GM23338 (cell line): Measurements from ENCODE around the gene PDP2. TPM values are rescaled to one million over a fixed set of nuclear protein-coding genes. Genes with fewer than 3 reads are reported as not detected.

ENCODE experiments used
- ATAC-seq: fragments of 200-7000 bp; cut with Tn5 transposase; 3 replicates; pipeline ENCODE4 v1.9.1; 2020
- DNase-seq: peaks from one replicate; pipeline ENCODE4 v3.0.0-alpha.2; 2015; ENCODE audit warnings: low spot score
- H2AFZ ChIP-seq: fragments of 200-600 bp; sonication (generic); 2 replicates; pipeline ENCODE4 v1.8.0; 2016; ENCODE audit warnings: antibody characterized with exemption, mild to moderate bottlenecking, moderate library complexity
- H3F3A ChIP-seq: fragments of 200-600 bp; sonication (generic); replicated peaks from 2 replicates; pipeline ENCODE4 v1.8.0; 2017; ENCODE audit warnings: antibody characterized with exemption, mixed run types, low read depth
- H3K27ac ChIP-seq: fragments of 200-600 bp; sonication (generic); 2 replicates; pipeline ENCODE4 v1.6.1; 2016; ENCODE audit warnings: low read depth
- H3K27me3 ChIP-seq: fragments of 200-600 bp; sonication (generic); 2 replicates; pipeline ENCODE4 v1.8.0; 2016; ENCODE audit warnings: mild to moderate bottlenecking, mixed run types, moderate library complexity; ENCODE audit not compliant: insufficient read depth
- H3K36me3 ChIP-seq: fragments of 200-600 bp; sonication (generic); 2 replicates; pipeline ENCODE4 v1.8.0; 2016; ENCODE audit warnings: mild to moderate bottlenecking; ENCODE audit not compliant: insufficient read depth
- H3K4me1 ChIP-seq: fragments of 200-600 bp; sonication (generic); 2 replicates; pipeline ENCODE4 v1.8.0; 2016; ENCODE audit warnings: mild to moderate bottlenecking, moderate library complexity; ENCODE audit not compliant: insufficient read depth
- H3K4me2 ChIP-seq: fragments of 200-600 bp; sonication (generic); 2 replicates; pipeline ENCODE4 v1.7.1; 2017; ENCODE audit warnings: mixed run types
- H3K4me3 ChIP-seq: fragments of 200-600 bp; sonication (generic); 2 replicates; pipeline ENCODE4 v1.6.1; 2016; ENCODE audit warnings: mixed run types
- H3K79me2 ChIP-seq: fragments of 200-600 bp; sonication (generic); replicated peaks from 2 replicates; pipeline ENCODE4 v1.8.0; 2017; ENCODE audit warnings: mild to moderate bottlenecking; ENCODE audit not compliant: insufficient read depth
- H3K9me2 ChIP-seq: fragments of 200-600 bp; sonication (generic); 2 replicates; pipeline ENCODE4 v1.8.0; 2017; ENCODE audit not compliant: insufficient read depth
- H4K20me1 ChIP-seq: fragments of 200-600 bp; sonication (generic); replicated peaks from 2 replicates; pipeline ENCODE4 v1.8.0; 2017; ENCODE audit warnings: mild to moderate bottlenecking; ENCODE audit not compliant: insufficient read depth
- H3K27ac Mint-ChIP-seq: 2 replicates; pipeline ENCODE4 v1.8.0; 2020; ENCODE audit warnings: inconsistent platforms, mild to moderate bottlenecking, moderate library complexity, mixed read lengths
- H3K27me3 Mint-ChIP-seq: 3 replicates; pipeline ENCODE4 v1.8.0; 2022; ENCODE audit warnings: low read depth, mild to moderate bottlenecking, moderate library complexity, mixed read lengths, inconsistent platforms; ENCODE audit not compliant: insufficient read depth, poor library complexity
- H3K36me3 Mint-ChIP-seq: 3 replicates; pipeline ENCODE4 v1.8.0; 2021; ENCODE audit warnings: low read depth, mild to moderate bottlenecking, inconsistent platforms, moderate library complexity, mixed read lengths
- H3K4me1 Mint-ChIP-seq: 3 replicates; pipeline ENCODE4 v1.8.0; 2020; ENCODE audit warnings: mild to moderate bottlenecking, inconsistent platforms, mixed read lengths
- H3K4me3 Mint-ChIP-seq: 3 replicates; pipeline ENCODE4 v1.8.0; 2021; ENCODE audit warnings: moderate library complexity, mild to moderate bottlenecking, inconsistent platforms, mixed read lengths
- H3K9me3 Mint-ChIP-seq: 3 replicates; pipeline ENCODE4 v1.8.0; 2020; ENCODE audit warnings: moderate library complexity, mild to moderate bottlenecking, inconsistent platforms, mixed read lengths
- CREB1 ChIP-seq: fragments of 250-450 bp; sonication (Bioruptor Pico); IDR thresholded peaks from 2 replicates; pipeline ENCODE4 v1.5.0; 2020; ENCODE audit warnings: low read depth, mild to moderate bottlenecking, moderate library complexity
- CTCF ChIP-seq, 2 experiments: fragments of 200-600 bp in 1 of 2; sonication (generic) in 1 of 2; conservative IDR thresholded peaks; 2 replicates each; pipeline versions ENCODE4 v1.5.1 to v1.6.1; 2016 to 2017; ENCODE audit warnings: antibody characterized with exemption in 2 of 2, low read depth in 2 of 2, mild to moderate bottlenecking in 2 of 2, moderate library complexity in 1 of 2
- EZH2 ChIP-seq: fragments of 200-600 bp; sonication (generic); IDR thresholded peaks from one replicate; pipeline ENCODE4 v1.8.0; 2017; ENCODE audit warnings: antibody characterized with exemption, mild to moderate bottlenecking, low read depth; ENCODE audit not compliant: unreplicated experiment
- EZH2phosphoT487 ChIP-seq: fragments of 200-600 bp; sonication (generic); IDR thresholded peaks from one replicate; pipeline ENCODE4 v1.8.1; 2018; ENCODE audit warnings: antibody characterized with exemption; ENCODE audit not compliant: unreplicated experiment
- JUNB ChIP-seq: IDR thresholded peaks from one replicate; pipeline ENCODE4 v1.6.1; 2016; ENCODE audit warnings: antibody characterized with exemption; ENCODE audit not compliant: unreplicated experiment
- NANOG ChIP-seq: IDR thresholded peaks from 2 replicates; pipeline ENCODE4 v1.6.1; 2016; ENCODE audit warnings: antibody characterized with exemption, borderline replicate concordance
- POLR2AphosphoS5 ChIP-seq: IDR thresholded peaks from 2 replicates; pipeline ENCODE4 v1.6.1; 2016; ENCODE audit warnings: antibody characterized with exemption, low read depth
- STAT1 ChIP-seq: IDR thresholded peaks from one replicate; pipeline ENCODE4 v1.6.1; 2016; ENCODE audit warnings: antibody characterized with exemption; ENCODE audit not compliant: unreplicated experiment
- ZNF114 ChIP-seq: fragments of 250-450 bp; sonication (Bioruptor Pico); IDR thresholded peaks from 2 replicates; pipeline ENCODE4 v1.5.0; 2020; ENCODE audit warnings: mild to moderate bottlenecking, moderate library complexity
- ZNF331 ChIP-seq: fragments of 250-450 bp; sonication (Bioruptor Pico); IDR thresholded peaks from 2 replicates; pipeline ENCODE4 v1.5.0; 2020; ENCODE audit warnings: low read depth, mild to moderate bottlenecking, moderate library complexity
- polyA plus RNA-seq: library from polyadenylated mRNA; unstranded; fragments of >200 nt; fragmentation: Nextera tagmentation; extraction: Ambion mirVana; gene quantifications from 2 replicates; pipeline ENCODE4 v1.2.1, GENCODE V29; 2016
- total RNA-seq: library from RNA; depleted of rRNA; stranded (reverse); fragments of >200 nt; shearing (Covaris generic); gene quantifications from 2 replicates; pipeline ENCODE4 v1.2.3, GENCODE V29; 2014
- TF ChIP-seq, protein P1 (sequence below): fragments of 250-450 bp; sonication (Bioruptor Pico); IDR thresholded peaks from 2 replicates; pipeline ENCODE4 v1.5.0; 2020; ENCODE audit warnings: mild to moderate bottlenecking, moderate library complexity
- TF ChIP-seq, protein P2 (sequence below): IDR thresholded peaks from one replicate; pipeline ENCODE4 v1.6.1; 2018; ENCODE audit warnings: antibody characterized with exemption; ENCODE audit not compliant: unreplicated experiment
- TF ChIP-seq, protein P3 (sequence below): IDR thresholded peaks from 2 replicates; pipeline ENCODE4 v1.6.1; 2016; ENCODE audit warnings: antibody characterized with exemption

PDP2 gene
- total and polyA plus RNA-seq, 2 experiments from 2014 or later = 9.0 to 23.2 TPM

DNA sequence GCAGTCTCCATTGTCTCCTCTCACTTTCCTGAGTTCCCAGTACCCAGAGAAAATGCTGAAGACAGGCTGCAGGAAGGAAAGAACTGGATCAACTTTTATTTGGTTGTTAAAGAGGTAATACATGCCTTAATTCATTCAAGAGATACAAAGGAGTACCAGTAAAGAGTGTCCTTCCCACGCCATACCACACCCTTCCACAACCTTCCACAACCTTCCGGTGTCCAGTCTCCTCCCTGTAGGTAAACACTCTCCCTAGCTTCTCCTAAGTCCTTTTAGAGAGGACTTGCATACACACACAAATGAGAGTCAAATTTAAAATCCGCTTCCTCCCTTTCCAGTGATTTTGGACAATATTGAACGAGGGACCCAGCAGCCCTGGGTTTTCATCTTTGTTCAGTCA, 38.9 kb upstream of the PDP2 start:
- Histone ChIP-seq H2AFZ (no peak overlapping the region), H3K36me3 (no peaks in the 10 kb centered on the region), H3K4me2 (no peak overlapping the region), H3K79me2 (no peaks in the 10 kb centered on the region), H4K20me1 (no peaks in the 10 kb centered on the region), H3K27ac (no peak overlapping the region), H3F3A (0 out of 2 replicates have a peak, but pooled peaks cover 6% of the 10 kb centered on the region), H3K4me3 (no peak overlapping the region), H3K4me1 (no peaks in the 10 kb centered on the region; the same call in 1 of the 2 replicates), H3K9me2 (no peaks in the 10 kb centered on the region; the same call in 1 of the 2 replicates), H3K27me3 (peaks cover 42% of the 10 kb centered on the region)
- Mint-ChIP-seq H3K27ac (no peak overlapping the region), H3K9me3 (no peaks in the 10 kb centered on the region; the same call in 2 of the 3 replicates), H3K4me3 (no peak overlapping the region), H3K27me3 (peaks cover 36% of the 10 kb centered on the region), H3K36me3 (no peaks in the 10 kb centered on the region), H3K4me1 (peaks cover 15% of the 10 kb centered on the region)
- TF ChIP-seq, protein P1, sequence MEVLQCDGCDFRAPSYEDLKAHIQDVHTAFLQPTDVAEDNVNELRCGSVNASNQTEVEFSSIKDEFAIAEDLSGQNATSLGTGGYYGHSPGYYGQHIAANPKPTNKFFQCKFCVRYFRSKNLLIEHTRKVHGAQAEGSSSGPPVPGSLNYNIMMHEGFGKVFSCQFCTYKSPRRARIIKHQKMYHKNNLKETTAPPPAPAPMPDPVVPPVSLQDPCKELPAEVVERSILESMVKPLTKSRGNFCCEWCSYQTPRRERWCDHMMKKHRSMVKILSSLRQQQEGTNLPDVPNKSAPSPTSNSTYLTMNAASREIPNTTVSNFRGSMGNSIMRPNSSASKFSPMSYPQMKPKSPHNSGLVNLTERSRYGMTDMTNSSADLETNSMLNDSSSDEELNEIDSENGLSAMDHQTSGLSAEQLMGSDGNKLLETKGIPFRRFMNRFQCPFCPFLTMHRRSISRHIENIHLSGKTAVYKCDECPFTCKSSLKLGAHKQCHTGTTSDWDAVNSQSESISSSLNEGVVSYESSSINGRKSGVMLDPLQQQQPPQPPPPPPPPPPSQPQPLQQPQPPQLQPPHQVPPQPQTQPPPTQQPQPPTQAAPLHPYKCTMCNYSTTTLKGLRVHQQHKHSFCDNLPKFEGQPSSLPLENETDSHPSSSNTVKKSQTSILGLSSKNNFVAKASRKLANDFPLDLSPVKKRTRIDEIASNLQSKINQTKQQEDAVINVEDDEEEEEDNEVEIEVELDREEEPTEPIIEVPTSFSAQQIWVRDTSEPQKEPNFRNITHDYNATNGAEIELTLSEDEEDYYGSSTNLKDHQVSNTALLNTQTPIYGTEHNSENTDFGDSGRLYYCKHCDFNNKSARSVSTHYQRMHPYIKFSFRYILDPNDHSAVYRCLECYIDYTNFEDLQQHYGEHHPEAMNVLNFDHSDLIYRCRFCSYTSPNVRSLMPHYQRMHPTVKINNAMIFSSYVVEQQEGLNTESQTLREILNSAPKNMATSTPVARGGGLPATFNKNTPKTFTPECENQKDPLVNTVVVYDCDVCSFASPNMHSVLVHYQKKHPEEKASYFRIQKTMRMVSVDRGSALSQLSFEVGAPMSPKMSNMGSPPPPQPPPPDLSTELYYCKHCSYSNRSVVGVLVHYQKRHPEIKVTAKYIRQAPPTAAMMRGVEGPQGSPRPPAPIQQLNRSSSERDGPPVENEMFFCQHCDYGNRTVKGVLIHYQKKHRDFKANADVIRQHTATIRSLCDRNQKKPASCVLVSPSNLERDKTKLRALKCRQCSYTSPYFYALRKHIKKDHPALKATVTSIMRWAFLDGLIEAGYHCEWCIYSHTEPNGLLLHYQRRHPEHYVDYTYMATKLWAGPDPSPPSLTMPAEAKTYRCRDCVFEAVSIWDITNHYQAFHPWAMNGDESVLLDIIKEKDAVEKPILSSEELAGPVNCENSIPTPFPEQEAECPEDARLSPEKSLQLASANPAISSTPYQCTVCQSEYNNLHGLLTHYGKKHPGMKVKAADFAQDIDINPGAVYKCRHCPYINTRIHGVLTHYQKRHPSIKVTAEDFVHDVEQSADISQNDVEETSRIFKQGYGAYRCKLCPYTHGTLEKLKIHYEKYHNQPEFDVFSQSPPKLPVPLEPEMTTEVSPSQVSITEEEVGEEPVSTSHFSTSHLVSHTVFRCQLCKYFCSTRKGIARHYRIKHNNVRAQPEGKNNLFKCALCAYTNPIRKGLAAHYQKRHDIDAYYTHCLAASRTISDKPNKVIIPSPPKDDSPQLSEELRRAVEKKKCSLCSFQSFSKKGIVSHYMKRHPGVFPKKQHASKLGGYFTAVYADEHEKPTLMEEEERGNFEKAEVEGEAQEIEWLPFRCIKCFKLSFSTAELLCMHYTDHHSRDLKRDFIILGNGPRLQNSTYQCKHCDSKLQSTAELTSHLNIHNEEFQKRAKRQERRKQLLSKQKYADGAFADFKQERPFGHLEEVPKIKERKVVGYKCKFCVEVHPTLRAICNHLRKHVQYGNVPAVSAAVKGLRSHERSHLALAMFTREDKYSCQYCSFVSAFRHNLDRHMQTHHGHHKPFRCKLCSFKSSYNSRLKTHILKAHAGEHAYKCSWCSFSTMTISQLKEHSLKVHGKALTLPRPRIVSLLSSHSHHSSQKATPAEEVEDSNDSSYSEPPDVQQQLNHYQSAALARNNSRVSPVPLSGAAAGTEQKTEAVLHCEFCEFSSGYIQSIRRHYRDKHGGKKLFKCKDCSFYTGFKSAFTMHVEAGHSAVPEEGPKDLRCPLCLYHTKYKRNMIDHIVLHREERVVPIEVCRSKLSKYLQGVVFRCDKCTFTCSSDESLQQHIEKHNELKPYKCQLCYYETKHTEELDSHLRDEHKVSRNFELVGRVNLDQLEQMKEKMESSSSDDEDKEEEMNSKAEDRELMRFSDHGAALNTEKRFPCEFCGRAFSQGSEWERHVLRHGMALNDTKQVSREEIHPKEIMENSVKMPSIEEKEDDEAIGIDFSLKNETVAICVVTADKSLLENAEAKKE (CRISPR knock-in tag) = no peak
- TF ChIP-seq CREB1 (CRISPR knock-in tag) = no peak
- TF ChIP-seq, protein P2, sequence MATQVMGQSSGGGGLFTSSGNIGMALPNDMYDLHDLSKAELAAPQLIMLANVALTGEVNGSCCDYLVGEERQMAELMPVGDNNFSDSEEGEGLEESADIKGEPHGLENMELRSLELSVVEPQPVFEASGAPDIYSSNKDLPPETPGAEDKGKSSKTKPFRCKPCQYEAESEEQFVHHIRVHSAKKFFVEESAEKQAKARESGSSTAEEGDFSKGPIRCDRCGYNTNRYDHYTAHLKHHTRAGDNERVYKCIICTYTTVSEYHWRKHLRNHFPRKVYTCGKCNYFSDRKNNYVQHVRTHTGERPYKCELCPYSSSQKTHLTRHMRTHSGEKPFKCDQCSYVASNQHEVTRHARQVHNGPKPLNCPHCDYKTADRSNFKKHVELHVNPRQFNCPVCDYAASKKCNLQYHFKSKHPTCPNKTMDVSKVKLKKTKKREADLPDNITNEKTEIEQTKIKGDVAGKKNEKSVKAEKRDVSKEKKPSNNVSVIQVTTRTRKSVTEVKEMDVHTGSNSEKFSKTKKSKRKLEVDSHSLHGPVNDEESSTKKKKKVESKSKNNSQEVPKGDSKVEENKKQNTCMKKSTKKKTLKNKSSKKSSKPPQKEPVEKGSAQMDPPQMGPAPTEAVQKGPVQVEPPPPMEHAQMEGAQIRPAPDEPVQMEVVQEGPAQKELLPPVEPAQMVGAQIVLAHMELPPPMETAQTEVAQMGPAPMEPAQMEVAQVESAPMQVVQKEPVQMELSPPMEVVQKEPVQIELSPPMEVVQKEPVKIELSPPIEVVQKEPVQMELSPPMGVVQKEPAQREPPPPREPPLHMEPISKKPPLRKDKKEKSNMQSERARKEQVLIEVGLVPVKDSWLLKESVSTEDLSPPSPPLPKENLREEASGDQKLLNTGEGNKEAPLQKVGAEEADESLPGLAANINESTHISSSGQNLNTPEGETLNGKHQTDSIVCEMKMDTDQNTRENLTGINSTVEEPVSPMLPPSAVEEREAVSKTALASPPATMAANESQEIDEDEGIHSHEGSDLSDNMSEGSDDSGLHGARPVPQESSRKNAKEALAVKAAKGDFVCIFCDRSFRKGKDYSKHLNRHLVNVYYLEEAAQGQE = no peak
- no peak for TF ChIP-seq CTCF (conservative IDR thresholded peaks at IDR 0.05; ENCODE audit: low read depth in 2 of 2)
- no peak for TF ChIP-seq EZH2
- TF ChIP-seq NANOG = no peak
- no peak for TF ChIP-seq ZNF114 (CRISPR knock-in tag)
- TF ChIP-seq STAT1 = no peak
- no peak for TF ChIP-seq JUNB
- TF ChIP-seq, protein P3, sequence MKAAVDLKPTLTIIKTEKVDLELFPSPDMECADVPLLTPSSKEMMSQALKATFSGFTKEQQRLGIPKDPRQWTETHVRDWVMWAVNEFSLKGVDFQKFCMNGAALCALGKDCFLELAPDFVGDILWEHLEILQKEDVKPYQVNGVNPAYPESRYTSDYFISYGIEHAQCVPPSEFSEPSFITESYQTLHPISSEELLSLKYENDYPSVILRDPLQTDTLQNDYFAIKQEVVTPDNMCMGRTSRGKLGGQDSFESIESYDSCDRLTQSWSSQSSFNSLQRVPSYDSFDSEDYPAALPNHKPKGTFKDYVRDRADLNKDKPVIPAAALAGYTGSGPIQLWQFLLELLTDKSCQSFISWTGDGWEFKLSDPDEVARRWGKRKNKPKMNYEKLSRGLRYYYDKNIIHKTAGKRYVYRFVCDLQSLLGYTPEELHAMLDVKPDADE = no peak
- TF ChIP-seq POLR2AphosphoS5 = no peak
- no peak for TF ChIP-seq ZNF331 (CRISPR knock-in tag)
- no peak for TF ChIP-seq EZH2phosphoT487
- DNase-seq (no peak), ATAC-seq (no peak)
